ENCODE data around the gene NAA40. TPM values are rescaled to one million over a fixed set of nuclear protein-coding genes. Genes with fewer than 3 reads are reported as not detected.

The NAA40 gene
- total RNA-seq, 1 donor from 2014 or later: 4.7 TPM

DNA sequence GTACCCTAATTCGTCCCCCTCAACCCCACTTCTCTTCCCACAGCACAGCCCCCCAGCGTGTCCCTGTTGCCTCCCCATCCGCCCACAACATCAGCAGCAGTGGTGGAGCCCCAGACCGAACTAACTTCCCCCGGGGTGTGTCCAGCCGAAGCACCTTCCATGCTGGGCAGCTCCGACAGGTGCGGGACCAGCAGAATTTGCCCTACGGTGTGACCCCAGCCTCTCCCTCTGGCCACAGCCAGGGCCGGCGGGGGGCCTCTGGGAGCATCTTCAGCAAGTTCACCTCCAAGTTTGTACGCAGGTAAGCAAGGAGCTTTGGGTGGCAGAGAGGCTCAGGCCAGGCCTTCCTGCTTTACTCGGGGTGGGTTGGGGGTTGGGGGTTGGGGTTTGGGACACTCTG lies 34.1 kb upstream of the NAA40 start:
- Histone ChIP-seq H3K4me3 (ENCODE audit: low read length in 3 of 3) (no peak overlapping the region), H3K4me1 (ENCODE audit: control insufficient read depth in 3 of 3, insufficient read depth in 3 of 3, low read length in 3 of 3) (peaks cover 0 to 6% (median 0%) of the 10 kb centered on the region in 3 donors), H3K36me3 (ENCODE audit: control insufficient read depth in 3 of 3, insufficient read depth in 3 of 3, low read length in 3 of 3) (peaks cover 54 to 67% (median 60%) of the 10 kb centered on the region in 3 donors), H3K9me3 (ENCODE audit: control insufficient read depth in 3 of 3, low read length in 3 of 3) (no peaks in the 10 kb centered on the region), H3K9ac (ENCODE audit: low read depth in 1 of 3, low read length in 3 of 3) (no peak overlapping the region), H3K27me3 (ENCODE audit: control insufficient read depth in 3 of 3, insufficient read depth in 3 of 3, low read length in 3 of 3) (no peaks in the 10 kb centered on the region), H3K27ac (ENCODE audit: low read depth, low read length) (no peak overlapping the region)

DNA sequence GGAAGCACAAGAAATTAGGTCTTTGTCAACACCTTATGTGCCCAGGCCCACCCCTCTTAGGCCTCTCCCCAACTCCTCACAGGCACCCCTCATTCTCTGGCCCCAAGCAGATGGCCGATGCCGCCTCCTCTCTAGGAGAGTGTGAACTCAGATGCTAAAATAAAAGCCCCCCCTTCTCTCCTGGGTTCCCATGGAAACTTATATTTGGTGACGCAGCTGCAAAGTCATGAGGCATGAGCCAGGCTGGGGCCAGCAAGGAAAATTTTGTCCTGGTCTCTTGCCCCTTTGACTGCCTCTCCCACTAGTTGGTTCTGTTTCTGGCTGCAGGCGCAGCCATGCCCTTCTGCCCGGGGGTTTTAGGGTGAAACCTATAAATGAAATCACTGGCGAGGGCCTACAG lies 33.6 kb upstream of the NAA40 start:
- Histone ChIP-seq H3K9me3 (ENCODE audit: control insufficient read depth in 3 of 3, low read length in 3 of 3) (no peaks in the 10 kb centered on the region), H3K27ac (ENCODE audit: low read depth, low read length) (no peak overlapping the region), H3K27me3 (ENCODE audit: control insufficient read depth in 3 of 3, insufficient read depth in 3 of 3, low read length in 3 of 3) (no peaks in the 10 kb centered on the region), H3K9ac (ENCODE audit: low read depth in 1 of 3, low read length in 3 of 3) (no peak overlapping the region), H3K4me3 (ENCODE audit: low read length in 3 of 3) (no peak overlapping the region), H3K4me1 (ENCODE audit: control insufficient read depth in 3 of 3, insufficient read depth in 3 of 3, low read length in 3 of 3) (peaks cover 0 to 6% (median 0%) of the 10 kb centered on the region in 3 donors), H3K36me3 (ENCODE audit: control insufficient read depth in 3 of 3, insufficient read depth in 3 of 3, low read length in 3 of 3) (peaks cover 50 to 63% (median 56%) of the 10 kb centered on the region in 3 donors)

DNA sequence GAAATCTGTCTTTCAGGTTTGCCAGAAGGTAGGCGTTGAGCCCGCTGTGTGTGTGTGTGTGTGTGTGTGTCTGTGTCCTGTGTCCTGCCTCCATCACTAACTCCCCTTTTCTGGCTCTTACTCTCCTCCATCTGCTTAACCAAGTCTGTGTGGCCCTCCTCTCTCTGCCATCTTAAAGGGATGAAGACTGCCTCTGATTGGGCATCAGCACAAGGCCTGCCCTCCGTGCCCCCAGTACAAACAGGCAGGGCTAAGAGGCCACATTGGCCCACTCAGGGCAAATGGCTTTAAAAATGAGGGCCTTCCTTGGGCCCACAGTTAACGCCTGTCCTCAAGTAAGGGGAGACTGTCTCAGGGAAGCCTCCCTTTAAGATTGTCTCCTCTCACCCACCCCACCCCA lies 32.7 kb upstream of the NAA40 start:
- no peak overlapping the region for H3K27ac ChIP-seq (ENCODE audit: low read depth, low read length)
- H3K4me3 ChIP-seq (ENCODE audit: low read length in 3 of 3): no peak overlapping the region
- peaks cover 0 to 6% (median 0%) of the 10 kb centered on the region in 3 donors for H3K4me1 ChIP-seq (ENCODE audit: control insufficient read depth in 3 of 3, insufficient read depth in 3 of 3, low read length in 3 of 3)
- H3K9me3 ChIP-seq (ENCODE audit: control insufficient read depth in 3 of 3, low read length in 3 of 3): no peaks in the 10 kb centered on the region
- H3K9ac ChIP-seq (ENCODE audit: low read depth in 1 of 3, low read length in 3 of 3): no peak overlapping the region
- H3K27me3 ChIP-seq (ENCODE audit: control insufficient read depth in 3 of 3, insufficient read depth in 3 of 3, low read length in 3 of 3): no peaks in the 10 kb centered on the region
- peaks cover 41 to 54% (median 47%) of the 10 kb centered on the region in 3 donors for H3K36me3 ChIP-seq (ENCODE audit: control insufficient read depth in 3 of 3, insufficient read depth in 3 of 3, low read length in 3 of 3)

DNA sequence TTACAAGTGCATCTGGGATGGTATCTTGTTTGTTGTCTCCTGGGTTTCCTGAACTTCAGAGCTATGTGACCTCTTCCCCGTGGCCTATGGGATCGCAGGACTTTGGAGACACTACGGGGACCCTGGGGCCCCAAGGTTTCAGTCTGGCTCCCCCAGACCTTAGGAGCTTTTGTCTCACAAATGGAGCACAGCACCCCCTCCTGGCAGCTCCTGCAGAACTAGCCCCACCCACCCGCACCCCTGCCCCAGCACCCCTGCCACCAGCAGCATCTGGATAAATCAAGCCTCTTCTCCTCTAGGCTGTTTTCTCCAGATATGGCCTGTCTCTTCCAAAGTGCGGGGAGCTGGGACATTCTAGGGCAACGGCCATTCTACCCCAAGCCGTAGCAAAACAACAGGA lies 32.2 kb upstream of the NAA40 start:
- no peak overlapping the region for H3K9ac ChIP-seq (ENCODE audit: low read depth in 1 of 3, low read length in 3 of 3)
- peaks cover 38 to 53% (median 44%) of the 10 kb centered on the region in 3 donors for H3K36me3 ChIP-seq (ENCODE audit: control insufficient read depth in 3 of 3, insufficient read depth in 3 of 3, low read length in 3 of 3)
- H3K4me3 ChIP-seq (ENCODE audit: low read length in 3 of 3): no peak overlapping the region
- H3K27me3 ChIP-seq (ENCODE audit: control insufficient read depth in 3 of 3, insufficient read depth in 3 of 3, low read length in 3 of 3): no peaks in the 10 kb centered on the region
- H3K27ac ChIP-seq (ENCODE audit: low read depth, low read length): no peak overlapping the region
- H3K9me3 ChIP-seq (ENCODE audit: control insufficient read depth in 3 of 3, low read length in 3 of 3): no peaks in the 10 kb centered on the region
- peaks cover 0 to 6% (median 0%) of the 10 kb centered on the region in 3 donors for H3K4me1 ChIP-seq (ENCODE audit: control insufficient read depth in 3 of 3, insufficient read depth in 3 of 3, low read length in 3 of 3)

DNA sequence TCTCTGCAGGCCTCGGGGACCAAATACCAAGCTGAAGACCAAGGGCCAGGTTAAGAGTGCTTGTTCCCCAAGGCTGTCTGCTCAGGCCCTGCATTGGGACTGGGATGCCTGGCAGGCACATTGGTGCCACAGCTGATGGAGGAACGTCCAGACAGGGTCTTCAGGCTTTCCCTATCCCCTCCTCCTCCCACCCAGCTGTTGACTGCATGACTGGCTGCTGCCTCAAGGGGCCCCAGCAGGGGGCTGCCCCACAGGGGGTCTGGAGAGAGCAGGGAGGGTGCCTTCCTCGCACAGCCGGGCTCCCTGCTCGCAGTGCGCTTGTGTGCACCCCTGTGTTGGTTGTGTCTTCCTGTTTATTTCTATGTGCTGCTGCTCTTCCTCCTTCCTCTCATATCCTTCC lies 31.7 kb upstream of the NAA40 start:
- no peak overlapping the region for H3K9ac ChIP-seq (ENCODE audit: low read depth in 1 of 3, low read length in 3 of 3)
- no peaks in the 10 kb centered on the region for H3K27me3 ChIP-seq (ENCODE audit: control insufficient read depth in 3 of 3, insufficient read depth in 3 of 3, low read length in 3 of 3)
- H3K4me1 ChIP-seq (ENCODE audit: control insufficient read depth in 3 of 3, insufficient read depth in 3 of 3, low read length in 3 of 3): peaks cover 0 to 6% (median 0%) of the 10 kb centered on the region in 3 donors
- H3K9me3 ChIP-seq (ENCODE audit: control insufficient read depth in 3 of 3, low read length in 3 of 3): no peaks in the 10 kb centered on the region
- peaks cover 33 to 48% (median 39%) of the 10 kb centered on the region in 3 donors for H3K36me3 ChIP-seq (ENCODE audit: control insufficient read depth in 3 of 3, insufficient read depth in 3 of 3, low read length in 3 of 3)
- no peak overlapping the region for H3K27ac ChIP-seq (ENCODE audit: low read depth, low read length)
- no peak overlapping the region for H3K4me3 ChIP-seq (ENCODE audit: low read length in 3 of 3)

DNA sequence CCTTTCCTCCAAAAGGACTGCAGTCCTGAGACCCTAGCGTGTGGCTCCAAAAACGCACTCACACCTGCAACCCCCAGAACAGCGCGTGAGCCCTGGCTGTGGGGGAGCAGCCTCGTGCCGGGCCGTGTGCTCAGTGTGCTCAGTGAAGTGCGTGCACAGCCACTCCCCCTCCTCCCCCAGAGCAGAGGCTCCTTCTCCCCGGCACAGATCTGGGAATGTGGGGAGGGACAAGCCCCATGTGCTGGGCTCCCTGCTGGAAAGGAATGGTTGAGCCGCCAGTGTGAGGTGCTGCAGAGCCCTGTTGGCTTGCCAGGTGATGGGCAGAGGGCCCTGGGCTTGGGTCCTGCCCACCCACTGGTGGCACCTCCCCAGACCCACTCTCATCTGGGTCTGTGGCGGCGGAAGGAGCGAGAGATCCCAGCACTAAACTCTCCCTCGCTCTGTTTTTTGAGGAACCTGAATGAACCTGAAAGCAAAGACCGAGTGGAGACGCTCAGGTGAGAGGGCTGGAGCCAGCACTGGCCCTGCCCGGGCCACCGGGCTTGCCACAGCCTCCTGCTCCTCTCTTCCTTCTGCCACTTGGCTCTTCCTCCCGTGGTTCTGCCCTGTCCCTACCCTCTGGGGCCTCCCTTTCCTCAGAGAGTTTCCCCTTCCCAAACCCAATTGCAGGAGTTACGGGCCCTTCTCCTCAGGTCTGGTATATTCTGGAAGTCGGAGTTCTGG lies 30.8 kb upstream of the NAA40 start:
- H3K9ac ChIP-seq (ENCODE audit: low read depth in 1 of 3, low read length in 3 of 3): no peak overlapping the region
- H3K4me1 ChIP-seq (ENCODE audit: control insufficient read depth in 3 of 3, insufficient read depth in 3 of 3, low read length in 3 of 3): peaks cover 0 to 6% (median 0%) of the 10 kb centered on the region in 3 donors
- H3K9me3 ChIP-seq (ENCODE audit: control insufficient read depth in 3 of 3, low read length in 3 of 3): no peaks in the 10 kb centered on the region
- peaks cover 24 to 39% (median 30%) of the 10 kb centered on the region in 3 donors for H3K36me3 ChIP-seq (ENCODE audit: control insufficient read depth in 3 of 3, insufficient read depth in 3 of 3, low read length in 3 of 3)
- H3K27me3 ChIP-seq (ENCODE audit: control insufficient read depth in 3 of 3, insufficient read depth in 3 of 3, low read length in 3 of 3): no peaks in the 10 kb centered on the region
- H3K27ac ChIP-seq (ENCODE audit: low read depth, low read length): no peak overlapping the region
- no peak overlapping the region for H3K4me3 ChIP-seq (ENCODE audit: low read length in 3 of 3)

- peaks cover 0 to 6% (median 0%) of the 10 kb centered on the region in 3 donors for H3K4me1 ChIP-seq (ENCODE audit: control insufficient read depth in 3 of 3, insufficient read depth in 3 of 3, low read length in 3 of 3)
- no peak overlapping the region for H3K4me3 ChIP-seq (ENCODE audit: low read length in 3 of 3)
- H3K9me3 ChIP-seq (ENCODE audit: control insufficient read depth in 3 of 3, low read length in 3 of 3): no peaks in the 10 kb centered on the region
- H3K36me3 ChIP-seq (ENCODE audit: control insufficient read depth in 3 of 3, insufficient read depth in 3 of 3, low read length in 3 of 3): peaks cover 16 to 31% (median 22%) of the 10 kb centered on the region in 3 donors
- H3K27me3 ChIP-seq (ENCODE audit: control insufficient read depth in 3 of 3, insufficient read depth in 3 of 3, low read length in 3 of 3): no peaks in the 10 kb centered on the region
- no peak overlapping the region for H3K27ac ChIP-seq (ENCODE audit: low read depth, low read length)
- H3K9ac ChIP-seq (ENCODE audit: low read depth in 1 of 3, low read length in 3 of 3): no peak overlapping the region
Measured at GRCh38 chr11:63908631-63909401, 30.0 kb upstream of the NAA40 start.

DNA sequence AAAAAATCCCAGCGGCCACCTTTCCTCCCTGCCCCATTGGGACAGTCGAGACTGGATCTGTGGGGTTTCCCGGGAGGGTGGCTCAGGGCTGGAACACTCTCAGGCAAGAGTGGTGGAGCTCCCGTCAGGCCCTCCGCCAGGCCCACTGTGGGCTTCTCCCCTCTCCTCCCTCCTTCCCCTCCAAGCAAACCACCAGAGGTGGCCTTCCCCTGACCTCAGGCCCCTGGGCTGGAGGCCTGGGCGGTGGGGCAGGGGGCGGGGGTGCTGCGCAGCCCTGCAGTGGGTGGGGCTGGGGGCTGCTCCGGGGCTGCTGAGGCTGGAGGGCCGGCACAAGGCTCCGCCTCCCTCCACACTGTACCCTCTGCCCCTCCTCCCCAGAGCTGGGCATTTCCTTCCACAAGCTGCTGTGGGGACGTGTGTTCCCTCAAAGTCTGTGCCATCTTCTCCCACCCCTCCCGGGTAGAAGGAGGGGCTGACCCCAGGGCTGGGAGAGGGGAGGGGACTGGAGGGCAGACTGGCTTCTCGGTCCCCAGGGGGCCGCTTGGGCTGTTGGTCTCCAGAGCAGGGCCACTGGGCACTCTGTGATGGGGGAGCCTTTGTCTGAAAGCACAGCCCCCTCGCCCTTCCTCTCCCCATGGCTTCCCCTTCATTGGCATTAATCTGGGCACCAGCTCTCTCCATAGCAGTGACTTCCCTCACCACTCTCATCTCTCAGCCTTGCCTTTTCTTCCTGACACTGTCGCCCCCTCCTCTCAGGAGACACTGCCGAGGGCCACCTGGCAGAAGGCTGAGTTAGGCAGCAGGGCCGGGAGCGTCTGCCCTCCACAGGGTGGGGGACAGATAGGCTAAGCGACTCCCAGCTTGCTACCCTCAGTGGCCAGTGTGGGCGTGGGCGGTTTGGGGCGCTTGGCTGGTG lies 29.0 kb upstream of the NAA40 start:
- H3K27ac ChIP-seq (ENCODE audit: low read depth, low read length): no peak overlapping the region
- H3K4me1 ChIP-seq (ENCODE audit: control insufficient read depth in 3 of 3, insufficient read depth in 3 of 3, low read length in 3 of 3): peaks cover 0 to 6% (median 0%) of the 10 kb centered on the region in 3 donors
- H3K4me3 ChIP-seq (ENCODE audit: low read length in 3 of 3): no peak overlapping the region
- no peaks in the 10 kb centered on the region for H3K9me3 ChIP-seq (ENCODE audit: control insufficient read depth in 3 of 3, low read length in 3 of 3)
- H3K27me3 ChIP-seq (ENCODE audit: control insufficient read depth in 3 of 3, insufficient read depth in 3 of 3, low read length in 3 of 3): no peaks in the 10 kb centered on the region
- H3K36me3 ChIP-seq (ENCODE audit: control insufficient read depth in 3 of 3, insufficient read depth in 3 of 3, low read length in 3 of 3): peaks cover 7 to 21% (median 15%) of the 10 kb centered on the region in 3 donors
- H3K9ac ChIP-seq (ENCODE audit: low read depth in 1 of 3, low read length in 3 of 3): no peak overlapping the region

GRCh38 chr11:63910675-63911074 lies 28.1 kb upstream of the NAA40 start:
- Histone ChIP-seq H3K27ac (ENCODE audit: low read depth, low read length) (no peak overlapping the region), H3K4me3 (ENCODE audit: low read length in 3 of 3) (no peak overlapping the region), H3K36me3 (ENCODE audit: control insufficient read depth in 3 of 3, insufficient read depth in 3 of 3, low read length in 3 of 3) (peaks cover 6 to 17% (median 13%) of the 10 kb centered on the region in 3 donors), H3K27me3 (ENCODE audit: control insufficient read depth in 3 of 3, insufficient read depth in 3 of 3, low read length in 3 of 3) (no peaks in the 10 kb centered on the region), H3K9ac (ENCODE audit: low read depth in 1 of 3, low read length in 3 of 3) (no peak overlapping the region), H3K9me3 (ENCODE audit: control insufficient read depth in 3 of 3, low read length in 3 of 3) (no peaks in the 10 kb centered on the region), H3K4me1 (ENCODE audit: control insufficient read depth in 3 of 3, insufficient read depth in 3 of 3, low read length in 3 of 3) (peaks cover 3 to 7% (median 4%) of the 10 kb centered on the region in 3 donors)
